GM21576 (cell line): ENCODE data around the gene MAP3K14.
"Not testable (repeated sequence)": the region's sequence is repeated elsewhere in the genome, so short reads cannot be mapped to it uniquely, and the experiment has no call there.

ENCODE experiments used
- ATAC-seq: cut with Tn5 transposase; IDR thresholded peaks from one replicate; pipeline ENCODE4 v1.9.1; 2021; ENCODE audit warnings: mild to moderate bottlenecking, moderate library complexity; ENCODE audit not compliant: unreplicated experiment

Gene MAP3K14

GRCh38 chr17:45261577-45262515 lies 55.0 kb downstream of the MAP3K14 start, which contains the start of gene SPATA32:
Gene SPATA32 (minus strand): TSS chr17:45262094. CDS start chr17:45262016, 78 bp downstream.
- peak; percentile 61 for ATAC-seq

GRCh38 chr17:45260204-45260783 lies 56.5 kb downstream of the MAP3K14 start:
- no peak for ATAC-seq

- no peak for ATAC-seq
These were observed 57.8 kb downstream of the MAP3K14 start for GRCh38 chr17:45258981-45259380.

GRCh38 chr17:45257115-45257514 lies 59.7 kb downstream of the MAP3K14 start:
- ATAC-seq: no peak

- no peak for ATAC-seq
These were observed 60.5 kb downstream of the MAP3K14 start for GRCh38 chr17:45256114-45256966.

GRCh38 chr17:45255358-45255757 lies 61.5 kb downstream of the MAP3K14 start:
- ATAC-seq: no peak

- no peak for ATAC-seq
These were observed 62.9 kb downstream of the MAP3K14 start for GRCh38 chr17:45253879-45254278.

- not testable (repeated sequence) for ATAC-seq
These were observed 63.6 kb downstream of the MAP3K14 start for GRCh38 chr17:45253237-45253636.

GRCh38 chr17:45251931-45252330 lies 64.9 kb downstream of the MAP3K14 start:
- no peak for ATAC-seq

- peak; percentile 38 for ATAC-seq
These were observed 68.5 kb downstream of the MAP3K14 start for GRCh38 chr17:45248132-45248957.

GRCh38 chr17:45247429-45248131 lies 69.2 kb downstream of the MAP3K14 start:
- peak; percentile 66 for ATAC-seq

GRCh38 chr17:45246861-45247428 lies 69.9 kb downstream of the MAP3K14 start:
- ATAC-seq: no peak

- ATAC-seq: no peak
These were observed 70.5 kb downstream of the MAP3K14 start for GRCh38 chr17:45246338-45246737.

GRCh38 chr17:45244725-45245656 lies 71.8 kb downstream of the MAP3K14 start:
- no peak for ATAC-seq

- no peak for ATAC-seq
These were observed 73.1 kb downstream of the MAP3K14 start for GRCh38 chr17:45243750-45244149.

- no peak for ATAC-seq
These were observed 74.8 kb downstream of the MAP3K14 start for GRCh38 chr17:45242029-45242414.

- no peak for ATAC-seq
These were observed 75.3 kb downstream of the MAP3K14 start for GRCh38 chr17:45241328-45242028.

- no peak for ATAC-seq
These were observed 75.9 kb downstream of the MAP3K14 start for GRCh38 chr17:45240905-45241327.
